ENCODE data around the gene TMOD3.

TMOD3 gene

GRCh38 chr15:51878446-51879386 lies 49.3 kb downstream of the TMOD3 start:
- no peaks in the 10 kb centered on the region for H3F3A ChIP-seq (ENCODE audit: insufficient read depth)
- H3K79me2 ChIP-seq (ENCODE audit: insufficient read depth, low read length) = no peaks in the 10 kb centered on the region
- no peak overlapping the region for H3K27ac ChIP-seq (ENCODE audit: low read depth, low read length)
- H3K9me2 ChIP-seq (replicated peaks; ENCODE audit: insufficient read depth, low read length) = no peaks in the 10 kb centered on the region
- no peak overlapping the region for H3K4me2 ChIP-seq (ENCODE audit: low read depth, low read length, poor library complexity, severe bottlenecking)
- H3K9ac ChIP-seq (ENCODE audit: low read length) = no peak overlapping the region
- no peaks in the 10 kb centered on the region for H3K27me3 ChIP-seq (ENCODE audit: low read length)
- no peak for TF ChIP-seq EZH2phosphoT487 (conservative IDR thresholded peaks at IDR 0.05; ENCODE audit: low read length)
- no peak for TF ChIP-seq CTCF (IDR thresholded peaks at IDR 0.05; ENCODE audit: insufficient read depth, low read length, poor library complexity, severe bottlenecking)
- H2AFZ ChIP-seq (ENCODE audit: low read depth, low read length, severe bottlenecking) = no peak overlapping the region
- no peaks in the 10 kb centered on the region for H3K9me3 ChIP-seq (ENCODE audit: insufficient read depth, low read length)
- no peaks in the 10 kb centered on the region for H4K20me1 ChIP-seq (ENCODE audit: low read depth, low read length)
- H3K36me3 ChIP-seq (ENCODE audit: low read length) = 0 out of 2 replicates have a peak, but pooled peaks cover 3% of the 10 kb centered on the region
- H3K4me3 ChIP-seq (ENCODE audit: insufficient read depth, low read length, poor library complexity, severe bottlenecking) = no peak overlapping the region

DNA sequence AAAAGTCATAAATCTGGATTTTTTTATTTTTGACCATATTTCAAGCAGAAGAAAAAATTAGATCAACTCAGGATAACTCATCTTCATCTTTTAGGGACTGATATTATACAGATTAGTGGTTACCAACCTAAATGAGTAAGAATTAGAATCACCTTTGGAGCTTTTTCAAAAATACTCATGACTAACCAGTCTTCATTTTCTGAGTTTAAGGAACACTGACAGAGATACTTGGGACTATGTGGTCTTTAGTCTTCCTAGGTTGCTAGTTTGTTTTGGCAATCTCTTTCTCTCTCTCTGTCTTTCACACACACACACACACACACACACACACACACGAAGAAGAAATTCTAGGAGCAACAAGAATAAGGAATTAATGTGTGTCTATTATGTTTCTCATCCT lies 50.1 kb downstream of the TMOD3 start:
- Histone ChIP-seq H2AFZ (ENCODE audit: low read depth, low read length, severe bottlenecking) (no peak overlapping the region), H3K9ac (ENCODE audit: low read length) (no peak overlapping the region), H3K4me2 (ENCODE audit: low read depth, low read length, poor library complexity, severe bottlenecking) (no peak overlapping the region), H3K4me3 (ENCODE audit: insufficient read depth, low read length, poor library complexity, severe bottlenecking) (no peak overlapping the region), H3K27ac (ENCODE audit: low read depth, low read length) (no peak overlapping the region), H3K27me3 (ENCODE audit: low read length) (no peaks in the 10 kb centered on the region), H3K9me2 (replicated peaks; ENCODE audit: insufficient read depth, low read length) (no peaks in the 10 kb centered on the region), H3K79me2 (ENCODE audit: insufficient read depth, low read length) (no peaks in the 10 kb centered on the region), H3F3A (ENCODE audit: insufficient read depth) (no peaks in the 10 kb centered on the region), H4K20me1 (ENCODE audit: low read depth, low read length) (no peaks in the 10 kb centered on the region), H3K36me3 (ENCODE audit: low read length) (0 out of 2 replicates have a peak, but pooled peaks cover 3% of the 10 kb centered on the region), H3K9me3 (ENCODE audit: insufficient read depth, low read length) (no peaks in the 10 kb centered on the region)
- TF ChIP-seq CTCF (IDR thresholded peaks at IDR 0.05; ENCODE audit: insufficient read depth, low read length, poor library complexity, severe bottlenecking) (no peak), EZH2phosphoT487 (conservative IDR thresholded peaks at IDR 0.05; ENCODE audit: low read length) (no peak)

GRCh38 chr15:51883271-51883837 lies 53.9 kb downstream of the TMOD3 start:
- no peak overlapping the region for H3K27ac ChIP-seq (ENCODE audit: low read depth, low read length)
- 0 out of 2 replicates have a peak, but pooled peaks cover 3% of the 10 kb centered on the region for H3K36me3 ChIP-seq (ENCODE audit: low read length)
- H3K9ac ChIP-seq (ENCODE audit: low read length) = no peak overlapping the region
- no peaks in the 10 kb centered on the region for H4K20me1 ChIP-seq (ENCODE audit: low read depth, low read length)
- H3K4me2 ChIP-seq (ENCODE audit: low read depth, low read length, poor library complexity, severe bottlenecking) = no peak overlapping the region
- H3K27me3 ChIP-seq (ENCODE audit: low read length) = no peaks in the 10 kb centered on the region
- H3K9me3 ChIP-seq (ENCODE audit: insufficient read depth, low read length) = no peaks in the 10 kb centered on the region
- no peak overlapping the region for H3K4me3 ChIP-seq (ENCODE audit: insufficient read depth, low read length, poor library complexity, severe bottlenecking)
- no peaks in the 10 kb centered on the region for H3K79me2 ChIP-seq (ENCODE audit: insufficient read depth, low read length)
- no peak for TF ChIP-seq CTCF (IDR thresholded peaks at IDR 0.05; ENCODE audit: insufficient read depth, low read length, poor library complexity, severe bottlenecking)
- TF ChIP-seq EZH2phosphoT487 (conservative IDR thresholded peaks at IDR 0.05; ENCODE audit: low read length) = no peak
- no peak overlapping the region for H2AFZ ChIP-seq (ENCODE audit: low read depth, low read length, severe bottlenecking)
- H3F3A ChIP-seq (ENCODE audit: insufficient read depth) = no peaks in the 10 kb centered on the region
- no peaks in the 10 kb centered on the region for H3K9me2 ChIP-seq (replicated peaks; ENCODE audit: insufficient read depth, low read length)

Data from SU-DHL-6 (cell line).